DMS 273 treated with DMSO at 0.1 percent for 48 hours (cell line): ENCODE measurements around the gene STOX2.

Experiments
- DNase-seq: peaks from one replicate; lab custom pipeline; 2025; lab: John Stamatoyannopoulos, UW

The STOX2 gene, protein sequence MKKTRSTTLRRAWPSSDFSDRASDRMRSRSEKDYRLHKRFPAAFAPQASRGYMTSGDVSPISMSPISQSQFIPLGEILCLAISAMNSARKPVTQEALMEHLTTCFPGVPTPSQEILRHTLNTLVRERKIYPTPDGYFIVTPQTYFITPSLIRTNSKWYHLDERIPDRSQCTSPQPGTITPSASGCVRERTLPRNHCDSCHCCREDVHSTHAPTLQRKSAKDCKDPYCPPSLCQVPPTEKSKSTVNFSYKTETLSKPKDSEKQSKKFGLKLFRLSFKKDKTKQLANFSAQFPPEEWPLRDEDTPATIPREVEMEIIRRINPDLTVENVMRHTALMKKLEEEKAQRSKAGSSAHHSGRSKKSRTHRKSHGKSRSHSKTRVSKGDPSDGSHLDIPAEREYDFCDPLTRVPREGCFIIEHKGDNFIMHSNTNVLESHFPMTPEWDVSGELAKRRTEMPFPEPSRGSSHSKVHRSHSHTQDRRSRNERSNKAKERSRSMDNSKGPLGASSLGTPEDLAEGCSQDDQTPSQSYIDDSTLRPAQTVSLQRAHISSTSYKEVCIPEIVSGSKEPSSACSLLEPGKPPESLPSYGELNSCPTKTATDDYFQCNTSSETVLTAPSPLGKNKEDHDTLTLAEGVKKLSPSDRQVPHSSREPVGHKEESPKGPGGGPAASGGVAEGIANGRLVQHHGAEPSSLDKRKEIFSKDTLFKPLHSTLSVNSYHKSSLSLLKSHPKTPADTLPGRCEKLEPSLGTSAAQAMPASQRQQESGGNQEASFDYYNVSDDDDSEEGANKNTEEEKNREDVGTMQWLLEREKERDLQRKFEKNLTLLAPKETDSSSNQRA (N-terminal part only)

GRCh38 chr4:183905081-183905592 is at the start of gene STOX2:
TSS of gene STOX2 (plus strand) at chr4:183905307. CDS start at chr4:183906791, 1,484 bp downstream.
- DNase-seq = peak; percentile 62

DNA sequence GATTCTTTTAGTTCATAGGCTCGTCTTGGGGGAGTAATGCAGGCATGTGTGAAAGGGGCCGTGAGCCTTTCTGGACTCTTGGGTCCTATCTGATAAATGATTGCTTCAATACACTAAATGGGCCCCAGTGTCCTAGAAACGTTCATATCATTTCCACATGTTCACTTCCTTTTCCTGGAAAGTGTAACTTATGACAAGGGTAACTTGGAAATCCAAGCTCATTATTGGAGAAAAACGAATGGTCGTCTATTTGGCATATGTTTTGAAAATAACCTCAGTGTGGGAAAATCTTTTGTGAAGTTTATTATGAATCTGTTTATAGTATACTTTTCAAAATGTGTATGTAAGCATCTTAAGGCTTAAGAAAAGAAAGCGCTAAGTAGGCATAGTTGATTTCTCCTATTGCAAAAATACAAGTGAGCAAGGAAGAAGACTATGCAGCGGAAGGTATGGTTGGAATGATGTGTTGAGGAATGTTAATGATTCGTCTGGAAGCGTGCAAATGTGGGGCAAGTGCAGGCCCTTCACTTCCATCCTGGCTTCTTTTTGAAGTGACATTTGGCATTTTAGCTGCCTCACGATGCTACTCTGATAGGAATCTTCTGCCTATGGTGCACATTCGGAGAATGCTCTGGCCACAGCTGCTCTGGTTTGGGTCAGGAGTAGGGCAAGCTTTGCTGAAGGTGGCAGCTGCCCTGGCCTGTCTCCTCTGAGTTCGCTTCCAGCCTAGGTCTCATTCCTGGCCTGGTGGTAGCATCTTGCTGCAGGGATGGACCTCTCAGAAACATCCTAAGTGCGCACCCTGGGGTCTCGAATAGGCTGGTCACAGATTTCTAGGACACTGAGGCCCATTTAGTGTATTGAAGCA is 49.5 kb upstream of the STOX2 start:
- DNase-seq = no peak

DNA sequence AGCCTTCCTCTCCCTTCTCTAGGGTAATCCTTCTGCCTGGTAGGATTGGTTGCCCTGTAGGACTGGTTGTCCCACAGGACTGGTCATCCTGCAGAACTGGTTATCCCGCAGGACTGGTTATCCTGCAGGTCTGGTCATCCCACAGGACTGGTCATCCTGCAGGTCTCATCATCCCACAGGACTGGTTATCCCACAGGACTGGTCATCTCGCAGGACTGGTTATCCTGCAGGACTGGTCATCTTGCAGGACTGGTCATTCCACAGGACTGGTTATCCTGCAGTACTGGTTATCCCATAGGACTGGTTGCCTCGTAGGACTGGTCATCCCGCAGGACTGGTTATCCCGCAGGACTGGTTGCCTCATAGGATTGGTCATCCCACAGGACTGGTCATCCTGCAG is 48.1 kb upstream of the STOX2 start:
- DNase-seq = no peak

GRCh38 chr4:183858011-183858615 is 47.0 kb upstream of the STOX2 start:
- DNase-seq = no peak

DNA sequence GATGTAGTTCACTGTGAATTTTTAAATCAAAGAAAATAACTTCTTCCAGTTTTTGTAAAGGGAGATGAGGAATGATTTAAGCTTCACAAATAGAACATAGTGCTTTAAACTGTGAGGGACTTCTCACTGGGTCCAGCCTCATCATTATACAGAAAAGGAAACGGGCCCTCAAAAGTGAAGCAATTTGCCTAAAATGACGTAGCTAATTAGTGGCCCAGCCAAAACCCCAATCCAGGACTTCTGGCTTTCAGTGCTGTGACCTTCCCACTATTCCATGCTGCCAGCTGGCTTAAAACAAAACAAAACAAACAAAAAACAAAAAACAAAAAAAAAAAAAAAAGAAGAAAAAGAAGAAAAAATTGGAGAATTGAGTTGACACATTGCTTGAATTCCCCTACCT is 45.0 kb upstream of the STOX2 start:
- DNase-seq = no peak

DNA sequence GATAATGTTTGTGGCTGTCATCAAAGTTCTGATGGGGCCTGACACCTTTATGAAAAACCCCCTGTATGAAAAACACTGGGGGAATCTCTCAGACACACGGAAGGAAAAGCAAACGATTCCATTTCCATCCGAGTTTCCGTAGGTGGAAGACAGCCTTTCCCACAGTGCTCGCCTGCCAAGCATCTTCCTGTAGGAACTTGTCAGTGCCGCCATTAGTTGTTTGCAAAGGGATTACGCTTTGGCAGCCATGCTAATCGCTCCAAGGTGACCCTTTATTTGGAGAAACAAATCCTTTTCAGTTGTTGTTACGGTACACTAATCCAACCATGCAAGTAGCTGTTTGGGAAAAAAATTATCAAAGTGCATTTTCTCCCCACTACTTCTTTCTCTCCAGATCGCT is 44.4 kb upstream of the STOX2 start:
- no peak for DNase-seq

DNA sequence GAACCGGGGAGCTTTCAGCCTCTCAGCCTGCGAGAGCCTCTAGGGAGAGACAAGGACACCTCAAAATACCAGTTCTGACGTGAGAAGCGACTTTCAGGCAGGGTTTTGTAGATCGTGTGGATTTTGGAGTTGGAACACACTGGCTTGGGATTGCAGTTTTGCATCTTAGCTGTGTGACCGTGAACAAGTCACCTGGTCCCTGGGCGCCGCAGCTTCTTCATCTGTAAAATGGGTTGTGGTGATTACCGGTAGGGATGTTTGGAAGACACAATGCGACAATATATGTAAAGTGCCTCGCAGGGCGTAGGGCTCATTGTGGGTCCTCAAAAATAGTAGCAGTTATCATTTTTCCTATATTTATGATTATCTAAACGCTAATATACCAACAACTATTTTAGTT is 43.7 kb upstream of the STOX2 start:
- no peak for DNase-seq

- no peak for DNase-seq
Measured at GRCh38 chr4:183863155-183863825, 41.8 kb upstream of the STOX2 start.

DNA sequence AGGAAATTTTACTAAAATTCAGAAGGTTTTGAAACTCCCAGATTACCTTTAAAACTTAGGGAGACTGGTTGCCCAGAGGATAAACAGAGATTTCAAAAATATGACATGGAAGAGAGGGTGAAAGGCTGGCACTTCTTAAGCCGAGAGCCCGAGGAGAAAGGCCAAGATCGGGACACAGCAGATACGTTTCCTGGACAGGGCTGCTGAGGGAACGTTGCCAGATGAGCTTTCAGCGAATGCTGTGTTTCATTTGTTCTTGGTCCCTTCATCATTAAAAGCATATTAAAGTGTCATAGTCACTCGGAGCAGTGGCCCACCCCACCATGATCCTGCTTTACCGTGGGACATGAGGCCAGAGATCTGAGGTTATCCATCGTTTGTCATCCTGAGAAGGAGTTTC is 37.9 kb upstream of the STOX2 start:
- DNase-seq = no peak

- no peak for DNase-seq
Measured at GRCh38 chr4:183870997-183871396, 34.1 kb upstream of the STOX2 start.

DNA sequence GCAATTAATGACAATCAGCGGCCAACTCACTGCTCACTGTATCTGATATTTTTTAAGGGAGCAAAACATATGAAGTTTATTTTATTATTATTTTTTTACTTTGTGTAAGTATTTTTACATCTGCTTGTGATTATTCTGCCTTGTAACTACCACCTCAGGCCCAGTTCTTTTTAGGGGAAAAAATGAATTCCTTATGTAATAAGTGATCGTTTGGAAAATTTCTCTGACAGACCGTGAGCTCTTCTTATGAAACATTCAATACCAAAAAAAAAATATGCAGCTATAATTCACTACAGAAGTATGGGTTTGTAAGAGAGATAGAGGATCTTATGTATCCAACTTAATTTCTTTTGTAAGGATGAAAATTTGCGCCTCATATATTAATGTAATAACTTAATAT is 33.5 kb upstream of the STOX2 start:
- no peak for DNase-seq

DNA sequence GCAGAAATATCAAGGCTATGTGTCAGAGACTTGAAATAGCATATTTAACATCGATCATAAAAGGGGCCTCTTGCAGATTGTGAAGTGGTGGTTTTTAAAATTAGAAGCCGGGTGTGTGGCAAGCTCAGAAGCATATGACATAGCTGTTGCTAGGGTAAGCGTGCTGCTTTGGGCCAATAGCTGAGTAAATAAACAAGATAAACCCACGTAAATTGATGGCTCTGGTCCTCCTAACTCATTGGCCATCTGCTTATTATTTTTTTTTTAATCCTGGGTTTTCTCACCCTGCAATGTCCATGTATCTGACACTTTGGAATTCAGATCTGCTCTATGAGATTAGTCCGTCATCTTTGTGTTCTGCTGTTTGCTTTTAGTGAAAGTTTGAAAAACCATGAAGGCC is 32.6 kb upstream of the STOX2 start:
- peak; percentile 50 for DNase-seq

DNA sequence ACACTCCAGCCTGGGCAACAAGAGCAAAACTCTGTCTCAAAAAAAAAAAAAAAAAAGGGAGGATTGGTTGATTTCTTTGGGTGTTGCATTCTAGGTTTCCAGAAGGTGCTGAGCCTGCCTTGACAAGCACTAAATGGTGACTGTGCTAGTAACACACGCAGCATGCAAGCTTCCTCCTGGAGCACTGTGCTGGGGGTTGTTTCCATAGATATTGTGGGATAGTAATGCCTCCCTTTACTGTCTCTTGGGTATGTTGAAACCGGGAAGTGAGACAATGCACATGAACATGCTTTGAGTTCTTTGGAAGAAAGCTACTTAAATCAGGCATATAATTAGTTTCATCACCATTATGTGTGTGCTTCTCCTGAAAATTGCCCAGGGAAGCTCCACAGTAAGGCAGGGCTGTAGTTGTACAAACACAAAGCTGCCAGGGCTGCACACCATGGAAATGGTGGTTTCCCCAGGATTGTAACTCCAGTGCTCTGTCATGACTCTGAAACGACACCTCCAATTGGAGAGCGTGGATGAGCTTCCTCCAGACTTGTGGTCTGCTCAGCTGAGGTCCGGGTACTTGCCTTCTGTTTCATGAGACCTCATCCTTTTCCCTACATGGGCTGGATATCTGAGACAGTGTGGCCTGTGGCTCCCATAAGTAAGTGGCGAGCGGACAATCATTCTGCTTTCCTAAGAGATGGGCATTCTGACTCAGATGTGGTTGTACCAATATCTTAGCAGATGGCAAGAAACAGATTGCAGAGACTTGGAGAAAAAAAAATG is 31.5 kb upstream of the STOX2 start:
- DNase-seq = no peak

DNA sequence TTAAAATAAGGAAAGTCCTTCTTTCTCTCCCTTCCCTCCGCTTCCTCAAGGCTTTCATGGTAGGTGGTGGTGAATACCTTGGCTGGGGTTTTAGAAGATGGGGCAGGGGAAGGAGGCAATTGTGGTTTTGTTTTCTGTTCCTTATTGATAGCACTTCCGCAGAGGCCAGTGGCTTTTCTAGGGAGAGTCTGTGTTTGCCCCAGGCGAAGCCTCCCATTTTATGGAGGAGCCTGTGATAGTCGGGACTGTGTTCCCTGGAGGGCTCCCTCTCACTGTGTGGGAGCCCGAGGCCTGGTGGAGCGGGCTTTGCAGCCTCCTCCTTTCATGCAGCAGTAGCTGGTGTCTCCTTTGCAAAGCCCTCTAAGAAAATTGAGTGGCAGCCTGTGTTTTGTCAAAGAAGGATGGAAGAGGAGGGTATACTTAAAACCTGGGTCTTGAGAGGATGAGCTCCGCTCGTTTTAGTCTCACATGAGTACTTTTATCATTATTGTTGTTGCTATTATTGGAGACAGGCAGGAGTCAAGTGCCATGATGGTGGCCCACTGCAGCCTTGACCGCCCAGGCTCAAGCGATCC is 29.8 kb upstream of the STOX2 start:
- DNase-seq = no peak

GRCh38 chr4:183876268-183876934 is 28.7 kb upstream of the STOX2 start:
- peak; percentile 44 for DNase-seq

- no peak for DNase-seq
Measured at GRCh38 chr4:183878251-183878970, 26.7 kb upstream of the STOX2 start.

- DNase-seq = no peak
Measured at GRCh38 chr4:183885205-183885720, 19.8 kb upstream of the STOX2 start.

GRCh38 chr4:183887351-183887750 is 17.8 kb upstream of the STOX2 start:
- DNase-seq = no peak
